KBM-7 (cell line): ENCODE results near the gene PLGLB1.
"Not testable (repeated sequence)": the region's sequence is repeated elsewhere in the genome, so short reads cannot be mapped to it uniquely, and the experiment has no call there.

Source experiments
- DNase-seq: peaks from one replicate; pipeline ENCODE4 v3.0.0-alpha.2; 2015
- in situ Hi-C: fragments of 300-500 bp; cut with MboI; formaldehyde crosslinking; loops from 2 replicates; pipeline ENCODE4 v1.14.3; 2020; ENCODE audit warnings: low sequenced_read_pairs, low pct_unique_long_range_greater_than_20kb, mixed read lengths

The PLGLB1 gene

DNA sequence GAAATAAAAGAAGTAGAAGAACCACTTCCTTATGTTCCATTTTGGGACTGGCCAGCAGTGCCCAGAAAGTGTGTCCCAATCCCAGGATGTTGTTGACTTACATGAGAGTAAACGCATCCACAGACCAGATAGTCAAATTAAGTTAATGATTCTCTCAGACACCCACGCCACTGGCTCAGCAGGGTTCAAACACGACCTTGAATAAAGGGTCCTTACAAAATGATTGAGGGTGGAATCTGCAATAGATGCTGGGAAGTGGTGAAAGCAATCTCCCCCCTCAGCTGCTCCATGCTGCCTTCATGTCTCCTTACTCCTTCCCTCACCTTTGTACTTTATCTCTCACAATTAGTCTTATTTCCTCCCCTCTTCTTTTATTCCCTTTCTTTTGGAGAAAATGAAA, at the start of gene PLGLB1:
Gene PLGLB1, minus strand, starts transcription at position 101 of the 400 bp plus-strand sequence. Its CDS starts 61 bp downstream, at position 40.
- in situ Hi-C loops, DNase-seq: not testable (repeated sequence)

GRCh38 chr2:87064305-87064704, 42.7 kb upstream of the PLGLB1 start:
- in situ Hi-C loops, DNase-seq: not testable (repeated sequence)

DNA sequence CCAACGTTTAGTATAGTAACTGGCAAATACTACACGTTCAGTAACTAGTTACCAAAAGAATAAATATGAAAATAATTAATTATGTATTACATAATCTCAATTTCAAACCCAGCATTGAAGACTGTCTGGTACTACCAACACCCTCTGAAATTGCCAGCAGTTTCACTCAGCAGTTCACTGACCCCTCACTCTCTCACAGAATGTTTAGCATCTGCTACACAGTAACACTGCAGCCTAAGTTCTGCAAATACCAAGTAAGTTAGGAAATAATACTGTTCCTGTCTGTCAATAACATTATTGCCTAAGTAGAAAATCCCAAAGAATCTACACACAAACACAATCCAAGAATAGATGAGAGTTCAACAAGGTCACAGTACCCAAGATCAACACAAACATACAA, 41.8 kb upstream of the PLGLB1 start:
- in situ Hi-C loops, DNase-seq: not testable (repeated sequence)

- in situ Hi-C loops, DNase-seq: not testable (repeated sequence)
These were observed 39.9 kb upstream of the PLGLB1 start for GRCh38 chr2:87061519-87061918.

DNA sequence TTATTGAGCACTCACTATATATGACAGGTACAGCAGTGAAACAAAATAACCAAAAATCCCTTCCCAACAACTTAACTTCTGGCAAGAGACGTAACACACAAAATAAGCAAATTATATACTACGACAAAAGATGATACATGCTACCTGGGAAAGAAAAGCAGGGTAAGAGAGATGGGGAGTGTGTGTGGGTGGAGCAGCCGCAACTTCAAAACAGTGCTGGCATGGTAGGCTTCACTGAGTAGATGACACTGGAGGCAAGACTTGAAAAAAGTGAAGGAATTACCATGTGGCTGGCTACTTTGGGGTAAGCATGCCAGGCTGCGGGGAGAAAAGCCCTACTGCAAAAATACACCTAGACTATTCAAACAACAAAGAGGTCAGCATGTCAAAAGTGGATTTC, 36.0 kb upstream of the PLGLB1 start:
- DNase-seq, in situ Hi-C loops: not testable (repeated sequence)

DNA sequence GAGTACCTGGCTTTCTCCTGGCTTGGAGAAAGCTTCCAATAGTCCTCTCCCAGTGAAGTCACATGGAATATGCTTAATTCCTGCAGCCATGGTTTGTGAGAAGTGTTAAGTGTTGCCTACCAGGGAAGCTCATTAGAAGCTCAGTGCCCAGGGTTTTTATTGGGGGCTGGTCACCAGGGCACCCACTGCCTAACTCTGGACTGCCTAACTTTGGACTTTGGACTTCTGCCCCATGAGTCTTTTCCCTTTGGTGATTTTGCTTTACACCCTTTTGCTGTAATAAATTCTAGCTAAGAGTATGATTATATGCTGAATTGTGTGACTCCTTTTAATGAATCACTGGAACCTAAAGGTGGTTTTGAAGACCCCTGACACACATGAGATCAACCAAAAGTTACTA, 35.2 kb upstream of the PLGLB1 start:
- DNase-seq, in situ Hi-C loops: not testable (repeated sequence)

DNA sequence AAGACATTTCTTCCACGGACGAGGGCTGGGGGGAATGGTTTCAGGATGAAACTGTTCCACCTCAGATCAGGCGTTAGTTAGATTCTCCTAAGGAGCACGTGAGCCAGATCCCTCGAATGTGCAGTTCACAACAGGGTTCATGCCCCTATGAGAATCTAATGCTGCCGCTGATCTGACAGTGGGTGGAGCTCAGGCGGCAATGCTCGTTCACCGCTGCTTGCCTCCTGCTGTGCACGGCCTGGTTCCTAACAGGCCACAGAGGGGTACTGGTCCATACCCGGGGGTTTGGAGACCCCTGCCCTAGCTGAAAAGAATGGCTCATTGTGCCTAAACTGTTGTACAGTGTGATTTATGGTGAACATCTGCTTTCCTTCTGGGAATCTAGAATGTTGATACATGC, 34.8 kb upstream of the PLGLB1 start:
- DNase-seq, in situ Hi-C loops: not testable (repeated sequence)

DNA sequence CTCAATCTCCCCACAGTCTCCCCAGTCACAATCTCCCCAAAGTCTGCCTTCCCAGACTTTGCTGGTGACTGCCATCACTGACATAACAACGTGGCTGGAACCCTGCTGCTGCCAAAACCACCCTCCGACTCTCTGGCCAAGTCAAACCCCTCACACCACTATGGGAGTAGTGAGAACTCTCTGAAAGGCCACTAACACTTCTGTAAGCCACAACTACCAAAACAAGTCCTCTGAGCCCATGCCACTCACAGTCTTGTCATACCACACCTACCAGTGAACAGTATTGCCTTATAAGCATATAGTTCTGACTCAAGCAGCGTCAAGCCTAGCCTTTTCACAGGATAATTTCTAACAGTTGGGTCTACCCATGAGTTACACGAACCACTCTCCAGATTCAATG, 32.7 kb upstream of the PLGLB1 start:
- DNase-seq, in situ Hi-C loops: not testable (repeated sequence)

DNA sequence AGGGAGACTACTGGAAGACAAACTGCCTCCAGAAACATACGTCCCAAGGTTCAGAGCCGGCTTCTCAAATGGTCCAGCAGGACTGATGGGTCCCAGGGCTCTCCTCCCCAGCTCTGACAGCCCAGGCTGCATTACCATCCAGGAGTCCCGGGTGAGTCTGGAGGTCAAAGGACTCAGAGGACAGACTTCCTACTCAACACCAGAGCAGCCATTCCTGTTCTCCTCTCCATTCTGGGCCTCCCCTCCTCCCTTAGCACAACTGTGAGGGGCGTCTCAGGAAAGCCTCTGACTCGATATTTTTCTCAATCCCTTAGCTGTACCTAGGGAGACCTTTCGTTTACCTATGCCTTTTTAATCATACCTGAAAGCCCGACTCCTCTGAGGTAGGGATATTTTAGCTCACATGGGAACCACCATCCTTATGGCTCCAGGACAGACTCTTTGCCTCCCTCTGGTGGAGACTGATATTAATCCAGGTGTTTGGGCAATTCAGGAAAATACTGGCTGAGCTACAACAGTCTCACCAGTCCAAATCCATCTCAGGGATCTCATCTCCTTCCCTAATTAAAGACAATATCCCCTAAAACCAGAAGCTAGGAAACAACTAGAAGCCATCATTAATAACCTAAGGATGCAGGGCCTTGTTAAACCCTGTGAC, 19.8 kb upstream of the PLGLB1 start:
- DNase-seq, in situ Hi-C loops: not testable (repeated sequence)

- in situ Hi-C loops = not testable (repeated sequence)
These were observed 7.0 kb upstream of the PLGLB1 start for GRCh38 chr2:87028607-87029006.

GRCh38 chr2:87026816-87027215, 5.2 kb upstream of the PLGLB1 start:
- in situ Hi-C loops, DNase-seq: not testable (repeated sequence)

More at GRCh38 chr2:87028607-87029006, 7.0 kb upstream of the PLGLB1 start:
- not testable (repeated sequence) for DNase-seq

DNA sequence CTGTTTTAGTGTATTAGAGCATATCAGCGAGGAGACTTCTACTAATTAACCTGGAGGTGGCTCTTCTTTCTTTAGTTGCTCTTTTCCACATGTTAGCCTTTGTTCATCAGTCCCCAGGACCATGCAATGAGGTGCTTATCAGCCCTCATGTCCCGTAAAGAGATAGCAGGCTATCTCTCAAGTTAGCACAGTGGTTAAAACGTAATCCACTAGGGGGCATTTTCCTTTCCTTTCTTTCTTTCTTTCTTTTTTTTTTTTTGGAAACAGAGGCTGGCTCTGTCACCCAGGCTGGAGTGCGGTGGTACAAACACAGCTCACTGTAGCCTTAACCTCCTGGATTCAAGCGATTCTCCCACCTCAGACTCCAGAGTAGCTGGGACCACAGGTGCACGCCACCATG, 4.3 kb upstream of the PLGLB1 start:
- DNase-seq, in situ Hi-C loops: not testable (repeated sequence)

DNA sequence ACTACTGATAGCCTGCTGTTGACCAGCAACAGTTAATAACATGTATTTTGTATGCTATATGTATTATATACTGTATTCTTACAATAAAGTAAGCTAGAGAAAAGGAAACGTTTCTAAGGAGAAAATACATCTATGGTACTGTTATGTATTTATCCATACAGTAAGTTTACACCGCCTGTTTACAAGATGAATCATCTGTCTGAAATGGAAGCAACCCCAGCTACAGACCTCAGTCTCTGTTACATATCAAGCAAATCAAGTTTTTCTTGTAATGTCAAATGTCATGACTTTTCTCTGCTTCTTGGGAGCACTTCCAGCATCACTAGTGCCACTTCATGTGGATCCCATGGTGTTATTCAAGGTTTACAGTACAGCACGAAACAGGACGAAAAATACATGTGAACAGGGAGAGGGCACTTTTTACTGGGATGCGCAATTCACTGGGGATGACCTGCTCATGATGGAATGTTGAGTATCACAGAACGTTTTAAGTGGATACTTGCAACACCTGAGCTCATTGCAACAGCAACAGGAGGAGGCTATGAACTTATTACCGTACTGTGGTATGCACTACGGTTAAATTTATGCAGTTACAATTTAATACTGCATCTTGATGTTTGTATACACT, 2.5 kb upstream of the PLGLB1 start:
- in situ Hi-C loops, DNase-seq: not testable (repeated sequence)

- DNase-seq, in situ Hi-C loops: not testable (repeated sequence)
These were observed 601 bp downstream of the PLGLB1 start for GRCh38 chr2:87021043-87021442.

DNA sequence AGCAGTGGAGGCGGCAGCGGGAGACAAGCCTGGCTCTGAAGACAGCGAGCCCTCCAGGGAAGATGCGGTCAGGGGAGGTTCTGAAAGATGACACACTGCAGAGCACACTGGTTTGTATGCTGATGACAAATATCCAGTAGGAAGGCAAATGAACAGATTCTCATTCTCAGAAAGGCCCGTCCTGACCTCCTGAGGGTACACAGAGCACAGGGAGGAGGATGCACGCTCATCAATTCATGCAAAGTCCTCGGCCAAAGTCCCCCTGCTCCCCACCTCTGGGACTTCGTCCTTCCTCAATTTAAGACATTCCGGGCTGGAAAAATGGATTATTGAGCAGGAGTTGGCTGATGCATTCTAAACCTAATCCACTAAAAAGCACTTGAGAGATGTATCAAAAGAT, 2.6 kb downstream of the PLGLB1 start:
- DNase-seq, in situ Hi-C loops: not testable (repeated sequence)

DNA sequence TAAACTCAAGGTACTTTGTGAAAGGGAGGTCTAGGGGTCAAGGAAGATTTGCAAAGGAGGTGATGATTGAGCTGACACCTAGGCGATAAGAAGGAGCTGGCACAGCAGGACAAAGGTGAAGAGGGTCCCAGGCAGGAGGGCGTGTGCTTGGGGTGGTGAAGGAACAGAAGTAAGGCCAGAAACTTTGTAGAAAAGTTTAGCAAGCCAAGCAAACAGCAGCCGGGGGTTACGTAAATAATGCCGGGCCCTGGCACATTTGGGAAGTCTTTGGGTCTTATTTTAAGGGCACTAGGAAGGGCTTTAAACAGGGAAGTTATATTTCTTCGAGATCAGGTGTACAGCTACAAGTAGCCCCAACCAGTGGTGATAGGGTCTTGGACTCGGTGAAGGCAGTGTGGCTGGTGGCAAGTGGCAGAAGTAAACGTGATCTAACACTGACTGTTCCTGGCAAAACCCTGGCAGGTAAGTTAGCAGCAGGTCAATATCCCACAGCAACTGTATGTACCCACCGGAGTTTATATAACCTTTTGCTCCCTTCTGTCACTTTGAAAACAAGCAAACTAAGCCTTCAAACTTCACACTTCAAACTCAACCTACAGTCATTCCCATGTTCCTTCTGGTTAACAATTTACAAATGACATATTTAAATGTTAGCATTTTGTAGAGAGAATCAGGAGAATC, 7.0 kb downstream of the PLGLB1 start:
- DNase-seq, in situ Hi-C loops: not testable (repeated sequence)

- in situ Hi-C loops, DNase-seq: not testable (repeated sequence)
These were observed 17.2 kb downstream of the PLGLB1 start for GRCh38 chr2:87004398-87004797.
